HG02870 (cell line): ENCODE results near the gene YTHDC2.
A peak's percentile ranks its signal among the peaks of the same experiment; 100 is the strongest.

Experiments
- ATAC-seq: cut with Tn5 transposase; IDR thresholded peaks from one replicate; pipeline ENCODE4 v1.9.1; 2021; ENCODE audit warnings: mild to moderate bottlenecking, moderate library complexity; ENCODE audit not compliant: unreplicated experiment

YTHDC2 gene

DNA sequence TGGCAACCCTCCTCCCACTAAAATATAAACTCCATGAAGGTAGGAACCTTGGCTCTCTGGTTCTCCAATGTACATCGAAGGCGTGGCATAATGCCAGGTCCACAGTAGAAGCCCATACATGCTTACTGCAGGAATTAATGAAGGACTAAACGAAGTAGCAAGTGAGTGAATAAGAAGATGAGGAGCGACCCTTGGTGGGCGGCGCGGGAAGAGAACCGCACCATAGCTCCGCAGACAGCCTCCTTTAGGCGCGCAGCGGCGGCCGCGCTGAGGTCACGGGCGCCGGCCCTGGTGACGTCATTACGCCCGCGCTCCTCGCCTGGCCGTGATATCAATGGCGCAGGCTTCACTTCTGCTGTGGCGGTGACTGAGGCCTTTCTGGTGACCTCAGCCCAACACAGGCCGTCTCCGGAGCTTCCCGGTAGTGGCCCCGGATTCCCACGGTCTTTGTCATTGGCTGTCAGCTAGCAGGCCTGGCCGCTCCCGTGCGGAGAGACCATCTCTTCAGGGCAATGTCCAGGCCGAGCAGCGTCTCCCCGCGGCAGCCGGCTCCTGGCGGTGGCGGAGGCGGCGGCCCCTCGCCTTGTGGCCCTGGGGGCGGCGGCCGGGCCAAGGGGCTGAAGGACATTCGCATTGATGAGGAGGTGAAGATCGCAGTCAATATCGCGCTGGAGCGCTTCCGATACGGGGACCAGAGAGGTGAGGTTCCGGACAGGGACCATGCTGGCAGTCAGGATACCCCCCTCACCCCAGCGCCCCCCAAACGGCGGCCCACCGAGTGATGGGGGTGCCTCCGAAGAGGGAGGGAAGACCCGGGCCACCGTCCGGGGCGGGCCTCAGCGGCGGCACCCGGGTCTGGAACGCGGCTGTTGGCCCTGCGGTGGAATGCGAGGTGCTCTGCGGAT is at the start of gene YTHDC2:
Gene YTHDC2 (plus strand): TSS at position 311 of the 905 bp plus-strand sequence. CDS start 202 bp downstream, at position 513.
- ATAC-seq = peak; percentile 97

GRCh38 chr5:113474100-113474728 is 39.3 kb upstream of the YTHDC2 start:
- ATAC-seq = no peak

DNA sequence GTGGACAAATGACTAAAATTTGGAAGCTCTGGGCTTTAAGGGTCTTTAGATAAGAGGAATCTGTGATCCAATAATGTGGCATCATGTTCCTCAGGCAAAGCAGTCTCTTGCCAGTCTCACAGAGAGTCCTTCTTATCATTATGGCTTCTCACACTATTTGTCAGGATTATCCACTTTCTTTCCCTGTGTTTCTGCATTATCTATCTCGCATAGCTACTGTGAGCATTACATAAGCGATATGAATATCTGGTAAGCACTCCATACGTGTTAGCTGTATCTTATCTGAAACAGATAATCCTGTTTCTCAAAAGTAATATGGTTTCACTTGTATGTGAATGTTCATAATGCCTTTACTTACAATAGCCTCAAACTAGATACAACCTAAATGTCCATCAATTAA is 34.8 kb upstream of the YTHDC2 start:
- ATAC-seq = no peak

DNA sequence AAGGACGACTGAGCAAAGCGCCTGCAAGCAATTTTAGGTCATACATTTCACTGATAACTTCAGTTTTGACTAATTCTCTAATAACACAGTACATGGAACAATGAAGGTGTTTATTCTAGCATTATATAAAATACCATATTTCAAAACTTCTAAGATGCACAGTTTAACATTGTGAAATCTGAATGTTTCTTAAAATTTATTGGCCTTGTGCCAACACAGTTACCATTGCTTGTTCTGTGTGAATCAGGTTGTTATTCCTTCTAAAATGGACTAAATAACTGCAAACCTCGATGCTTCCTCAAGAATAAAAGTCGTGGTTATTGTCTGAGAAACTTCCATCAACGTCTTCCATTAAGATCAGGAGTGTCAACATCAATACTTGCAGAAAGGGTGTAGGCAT is 33.3 kb upstream of the YTHDC2 start:
- ATAC-seq = no peak

DNA sequence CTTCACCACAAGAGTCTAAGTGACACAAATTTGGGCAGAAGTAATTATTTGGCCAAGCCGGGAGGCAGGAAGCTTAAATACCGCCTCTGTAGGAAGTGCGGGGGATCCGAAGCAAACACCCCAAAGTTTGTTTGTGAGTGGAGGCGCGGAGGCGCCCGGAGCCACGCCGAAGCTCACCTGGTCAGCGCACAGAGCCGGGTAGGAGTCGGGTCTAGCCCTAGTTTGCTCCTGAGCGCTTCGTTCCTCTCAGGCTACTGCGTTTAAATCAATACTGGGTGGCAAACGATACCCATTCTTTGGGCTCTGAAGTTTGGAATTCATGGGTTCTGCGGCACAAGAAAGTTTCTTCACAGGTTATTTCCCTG is 26.1 kb upstream of the YTHDC2 start:
- no peak for ATAC-seq

DNA sequence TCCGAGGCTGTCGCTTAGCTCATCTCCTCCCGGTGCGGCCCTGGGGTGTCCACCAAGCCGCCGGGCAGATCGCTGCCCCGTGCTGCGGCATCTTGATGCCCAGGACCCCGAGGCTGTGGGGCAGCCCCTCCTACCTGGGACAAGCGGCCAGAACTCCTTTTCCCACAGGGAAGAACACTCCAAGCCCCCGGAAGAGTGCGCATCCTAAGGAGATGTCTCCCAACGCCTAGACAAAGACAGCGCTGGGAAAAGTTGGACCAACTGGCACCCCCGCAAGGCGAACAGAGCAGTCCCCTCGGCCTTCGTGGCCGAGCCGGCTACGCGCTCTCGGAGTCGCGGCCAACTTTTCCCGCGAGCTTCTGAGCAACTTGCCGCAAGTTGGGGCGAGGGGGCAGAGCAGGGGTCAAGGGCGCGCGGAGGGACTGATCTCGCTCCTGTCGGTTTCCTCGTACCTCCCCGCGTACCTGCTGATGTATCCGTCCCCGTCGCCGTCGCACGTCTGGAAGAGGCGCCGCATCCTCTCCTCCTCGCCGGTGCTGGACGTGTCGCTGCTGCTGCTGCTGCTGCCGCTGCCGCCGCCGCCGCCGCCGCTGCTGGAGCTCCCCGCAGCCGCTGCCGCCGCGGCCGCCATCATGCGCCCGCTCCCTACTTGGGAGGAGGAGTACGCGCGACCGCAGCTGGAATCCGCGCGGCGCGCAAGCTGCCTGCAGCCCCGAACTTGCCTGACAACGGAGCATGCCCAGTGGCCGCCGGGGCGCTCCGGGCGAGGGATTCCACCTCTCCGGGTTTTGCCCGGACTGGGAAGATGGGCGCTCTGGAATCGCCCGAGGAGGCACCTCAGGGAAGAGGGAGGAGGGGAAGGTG is 25.5 kb upstream of the YTHDC2 start, which contains the start of gene MCC:
Gene MCC (minus strand): TSS at position 673 of the 864 bp plus-strand sequence.
- no peak for ATAC-seq

DNA sequence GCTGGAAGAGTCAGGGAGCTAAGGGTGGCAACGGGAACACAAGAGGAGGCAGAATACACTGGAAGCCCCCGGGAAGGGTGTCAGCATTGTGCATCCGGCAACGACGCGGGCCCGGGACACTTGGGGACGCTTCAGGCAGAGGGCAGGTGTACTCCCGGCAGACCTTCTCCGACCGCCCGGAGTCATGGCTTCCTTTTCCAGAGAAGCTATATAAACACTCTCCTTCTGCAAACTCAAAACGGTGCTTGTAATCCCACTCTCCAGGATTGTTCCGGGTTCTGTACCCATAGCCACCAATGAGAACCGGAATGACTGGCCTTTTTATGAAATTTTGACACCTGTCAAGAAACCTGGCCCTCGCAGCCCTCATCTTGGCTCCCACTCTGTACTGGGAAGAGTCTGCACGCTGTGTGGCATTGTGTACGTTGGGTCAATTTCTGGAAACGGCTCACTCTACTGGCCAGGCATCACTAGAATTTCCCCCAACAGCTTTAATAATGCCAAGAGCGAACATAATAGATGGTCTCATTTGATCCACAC is 24.8 kb upstream of the YTHDC2 start:
- ATAC-seq = no peak

GRCh38 chr5:113489299-113489698 is 24.2 kb upstream of the YTHDC2 start:
- peak; percentile 56 for ATAC-seq

GRCh38 chr5:113490317-113490716 is 23.2 kb upstream of the YTHDC2 start:
- no peak for ATAC-seq

- ATAC-seq = no peak
Measured at GRCh38 chr5:113491022-113491421, 22.5 kb upstream of the YTHDC2 start.

DNA sequence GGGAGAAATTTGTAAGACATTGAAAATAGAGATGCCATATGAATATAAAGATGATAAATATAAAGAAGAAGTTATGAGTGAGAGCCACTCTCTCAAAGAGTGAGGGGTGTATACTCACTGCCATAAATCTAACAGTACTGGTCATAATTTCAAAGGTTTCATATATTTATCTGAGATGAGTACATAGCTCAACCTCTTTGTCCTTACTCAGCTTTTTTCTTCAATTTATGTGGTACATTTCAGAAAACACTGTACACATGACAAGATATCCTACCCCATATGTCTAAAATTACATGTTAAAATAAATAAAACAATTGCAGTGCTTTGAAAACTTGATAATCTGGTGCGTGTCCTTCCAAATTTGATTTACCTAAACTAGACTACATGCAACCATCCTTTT is 20.0 kb upstream of the YTHDC2 start:
- ATAC-seq = no peak

DNA sequence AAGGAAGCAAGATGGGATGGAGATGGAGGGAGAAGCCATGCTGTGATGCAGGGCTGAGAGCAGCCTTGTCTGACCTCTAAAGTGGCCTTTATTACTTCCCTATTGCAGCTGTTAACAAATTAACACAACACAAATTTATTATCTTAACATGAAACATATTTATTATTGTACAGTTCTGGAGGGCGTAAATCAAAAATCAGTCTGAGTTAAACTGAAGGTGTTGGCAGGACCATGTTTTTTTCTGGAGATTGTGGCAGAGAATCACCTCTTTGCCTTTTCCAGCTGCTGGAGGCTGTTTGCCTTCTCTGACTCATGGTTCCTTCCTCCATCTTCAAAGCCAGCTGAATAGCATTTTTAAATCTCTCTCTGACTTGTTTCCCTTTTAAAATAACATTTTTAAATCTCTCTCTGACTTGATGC is 18.1 kb upstream of the YTHDC2 start:
- ATAC-seq = no peak

DNA sequence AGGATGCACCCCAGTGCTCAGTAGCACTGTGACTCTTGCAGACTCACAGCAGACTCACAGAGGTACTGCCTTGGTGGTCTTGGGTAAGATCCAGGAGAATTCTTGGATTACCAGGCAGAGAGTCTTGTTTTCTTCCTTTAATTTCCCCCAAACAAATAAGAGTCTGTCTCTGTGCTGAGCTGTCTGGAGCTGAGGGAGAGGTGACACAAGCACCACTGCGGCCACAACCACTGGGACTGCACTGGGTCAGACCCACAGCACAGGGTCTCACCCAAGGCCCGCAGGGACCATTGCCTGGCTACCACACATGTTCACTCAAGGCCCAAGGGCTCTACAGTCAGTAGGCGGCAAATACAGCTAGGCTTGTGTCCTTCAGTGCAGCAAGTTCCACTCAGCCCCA is 11.4 kb upstream of the YTHDC2 start:
- no peak for ATAC-seq

DNA sequence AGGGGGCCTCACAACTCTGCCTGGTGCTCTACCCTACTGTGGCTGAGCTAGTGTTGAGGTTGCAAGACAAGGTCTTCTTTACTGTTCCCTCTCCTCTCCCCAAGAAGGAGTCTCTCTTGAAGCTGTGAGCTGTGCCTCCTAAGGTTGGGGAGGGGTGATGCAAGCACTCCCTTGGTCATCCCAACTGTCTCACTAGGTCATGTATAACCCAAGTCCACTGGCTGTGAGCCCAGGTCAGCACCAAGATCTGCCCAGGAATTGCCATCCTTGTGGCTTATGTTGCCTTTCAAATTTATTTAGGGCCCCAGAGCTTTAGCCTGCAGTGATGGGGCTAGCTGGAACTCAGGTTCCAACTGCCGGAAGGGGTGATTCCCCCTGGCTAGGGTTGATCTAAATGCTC is 10.3 kb upstream of the YTHDC2 start:
- no peak for ATAC-seq

GRCh38 chr5:113505181-113505580 is 8.3 kb upstream of the YTHDC2 start:
- ATAC-seq = no peak

- no peak for ATAC-seq
Measured at GRCh38 chr5:113507601-113508000, 5.9 kb upstream of the YTHDC2 start.

GRCh38 chr5:113508756-113509155 is 4.7 kb upstream of the YTHDC2 start:
- ATAC-seq = no peak

- no peak for ATAC-seq
Measured at GRCh38 chr5:113510836-113511451, 2.5 kb upstream of the YTHDC2 start.

DNA sequence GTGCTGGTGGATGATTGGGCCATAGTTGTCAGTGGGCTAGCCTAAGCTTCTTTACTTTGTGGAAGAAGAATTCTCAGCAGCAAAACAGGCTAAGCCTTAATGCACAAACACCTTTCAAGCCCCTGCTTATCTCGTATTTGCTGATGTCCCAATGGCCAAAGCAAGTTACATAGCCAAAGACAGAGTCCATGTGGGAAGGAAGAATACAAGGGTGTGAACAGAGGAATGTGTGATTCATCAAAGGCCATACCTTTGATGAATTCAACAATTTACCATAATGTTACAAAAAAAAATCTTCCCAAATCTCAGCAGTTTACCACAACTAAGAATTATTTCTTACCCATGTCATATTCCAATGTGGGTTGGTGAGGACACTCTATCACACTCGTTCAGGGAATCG is 1.2 kb upstream of the YTHDC2 start:
- no peak for ATAC-seq

GRCh38 chr5:113514289-113514635 is 768 bp downstream of the YTHDC2 start:
- ATAC-seq = no peak

DNA sequence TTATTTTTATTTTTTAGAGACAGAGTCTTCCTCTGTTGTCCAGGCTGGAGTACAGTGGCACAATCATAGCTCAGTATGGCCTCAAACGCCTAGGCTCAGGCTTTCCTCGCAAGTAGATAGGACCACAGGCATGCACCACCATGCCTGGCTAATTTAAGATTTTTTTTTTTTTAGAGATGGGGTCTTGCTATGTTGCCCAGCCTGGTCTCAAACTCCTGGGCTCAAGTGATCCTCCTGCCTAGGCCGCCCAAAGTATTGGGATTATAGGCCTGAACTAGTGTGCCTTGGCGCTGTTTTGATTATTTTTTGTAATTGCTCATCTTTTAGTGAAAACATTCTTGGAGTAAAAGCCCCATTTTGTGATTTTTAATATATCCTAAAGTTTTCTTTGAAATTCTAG is 5.4 kb downstream of the YTHDC2 start:
- no peak for ATAC-seq
